HT-29 (cell line): ENCODE data around the gene TMC8. TPM values are rescaled to one million over a fixed set of nuclear protein-coding genes. Genes with fewer than 3 reads are reported as not detected.
A peak's percentile ranks its signal among the peaks of the same experiment; 100 is the strongest.
"Not testable (repeated sequence)": the region's sequence is repeated elsewhere in the genome, so short reads cannot be mapped to it uniquely, and the experiment has no call there.

Source experiments
- DNase-seq: peaks from one replicate; pipeline ENCODE4 v3.0.0-alpha.2; 2015; ENCODE audit warnings: low spot score
- total RNA-seq: library from RNA; depleted of rRNA; stranded (reverse); fragments of >200 nt; shearing (Covaris generic); gene quantifications from 2 replicates; pipeline ENCODE4 v1.2.3, GENCODE V29; 2014

Gene TMC8
- total RNA-seq, 1 experiment from 2014 or later = 7.2 TPM

- no peak for DNase-seq
Measured at GRCh38 chr17:78110363-78111015, 20.1 kb upstream of the TMC8 start.

- no peak for DNase-seq
Measured at GRCh38 chr17:78111016-78111726, 19.4 kb upstream of the TMC8 start.

- no peak for DNase-seq
Measured at GRCh38 chr17:78111727-78112517, 18.6 kb upstream of the TMC8 start.

GRCh38 chr17:78112518-78113471, 17.8 kb upstream of the TMC8 start:
- peak; percentile 75 for DNase-seq

GRCh38 chr17:78113804-78114785, 16.5 kb upstream of the TMC8 start:
- DNase-seq = no peak

- DNase-seq = no peak
Measured at GRCh38 chr17:78114831-78115723, 15.5 kb upstream of the TMC8 start.

GRCh38 chr17:78115803-78116202, 14.8 kb upstream of the TMC8 start:
- DNase-seq = not testable (repeated sequence)

- no peak for DNase-seq
Measured at GRCh38 chr17:78116411-78116810, 14.2 kb upstream of the TMC8 start.

GRCh38 chr17:78117027-78117981, 13.3 kb upstream of the TMC8 start:
- no peak for DNase-seq

- DNase-seq = no peak
Measured at GRCh38 chr17:78118801-78119241, 11.8 kb upstream of the TMC8 start.

- DNase-seq = no peak
Measured at GRCh38 chr17:78120537-78120936, 10.0 kb upstream of the TMC8 start.

- no peak for DNase-seq
Measured at GRCh38 chr17:78120971-78121800, 9.4 kb upstream of the TMC8 start.

GRCh38 chr17:78121801-78122215, 8.8 kb upstream of the TMC8 start:
- DNase-seq = no peak

- no peak for DNase-seq
Measured at GRCh38 chr17:78122216-78122930, 8.2 kb upstream of the TMC8 start.

- no peak for DNase-seq
Measured at GRCh38 chr17:78122931-78123249, 7.7 kb upstream of the TMC8 start.

- DNase-seq = no peak
Measured at GRCh38 chr17:78123258-78123929, 7.2 kb upstream of the TMC8 start.
